ENCODE measurements around the gene CCDC17. TPM values are rescaled to one million over a fixed set of nuclear protein-coding genes. Genes with fewer than 3 reads are reported as not detected.
"Not testable (repeated sequence)": the region's sequence is repeated elsewhere in the genome, so short reads cannot be mapped to it uniquely, and the experiment has no call there.

CCDC17 gene
- total RNA-seq, 1 donor from 2014 or later, result 5.0 TPM

DNA sequence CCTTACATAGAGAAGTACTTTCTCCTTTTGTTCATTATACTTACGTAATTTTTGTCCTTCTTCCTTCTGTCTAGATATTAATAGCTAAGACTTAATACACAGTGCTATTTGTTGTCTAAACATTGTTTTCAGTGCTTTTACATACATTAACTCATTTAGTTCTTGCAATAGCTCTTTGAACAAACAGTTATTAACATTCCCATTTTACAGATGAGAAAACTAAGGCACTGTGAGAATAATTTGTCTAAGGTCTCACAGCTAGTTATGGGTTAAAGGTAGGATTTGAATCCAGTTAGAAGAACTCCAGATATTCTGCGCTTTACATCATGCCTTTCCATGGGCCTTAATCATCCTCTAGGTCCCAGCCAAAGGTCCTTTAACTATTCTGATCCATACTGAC is 19.6 kb downstream of the CCDC17 start:
- ATAC-seq, result no peak
- intact Hi-C loops (cut with DNase I), result no loop called here
- no peaks in the 10 kb centered on the region for H3K9me3 ChIP-seq
- peaks cover 25% of the 10 kb centered on the region for H3K36me3 ChIP-seq
- DNase-seq, result no peak
- no peak overlapping the region for H3K27ac ChIP-seq
- H3K27me3 ChIP-seq, result no peaks in the 10 kb centered on the region
- H3K4me1 ChIP-seq, result peaks cover 4% of the 10 kb centered on the region
- TF ChIP-seq, protein P1, sequence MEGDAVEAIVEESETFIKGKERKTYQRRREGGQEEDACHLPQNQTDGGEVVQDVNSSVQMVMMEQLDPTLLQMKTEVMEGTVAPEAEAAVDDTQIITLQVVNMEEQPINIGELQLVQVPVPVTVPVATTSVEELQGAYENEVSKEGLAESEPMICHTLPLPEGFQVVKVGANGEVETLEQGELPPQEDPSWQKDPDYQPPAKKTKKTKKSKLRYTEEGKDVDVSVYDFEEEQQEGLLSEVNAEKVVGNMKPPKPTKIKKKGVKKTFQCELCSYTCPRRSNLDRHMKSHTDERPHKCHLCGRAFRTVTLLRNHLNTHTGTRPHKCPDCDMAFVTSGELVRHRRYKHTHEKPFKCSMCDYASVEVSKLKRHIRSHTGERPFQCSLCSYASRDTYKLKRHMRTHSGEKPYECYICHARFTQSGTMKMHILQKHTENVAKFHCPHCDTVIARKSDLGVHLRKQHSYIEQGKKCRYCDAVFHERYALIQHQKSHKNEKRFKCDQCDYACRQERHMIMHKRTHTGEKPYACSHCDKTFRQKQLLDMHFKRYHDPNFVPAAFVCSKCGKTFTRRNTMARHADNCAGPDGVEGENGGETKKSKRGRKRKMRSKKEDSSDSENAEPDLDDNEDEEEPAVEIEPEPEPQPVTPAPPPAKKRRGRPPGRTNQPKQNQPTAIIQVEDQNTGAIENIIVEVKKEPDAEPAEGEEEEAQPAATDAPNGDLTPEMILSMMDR (IDR thresholded peaks at IDR 0.05), result no peak
- no peak overlapping the region for H3K4me3 ChIP-seq

DNA sequence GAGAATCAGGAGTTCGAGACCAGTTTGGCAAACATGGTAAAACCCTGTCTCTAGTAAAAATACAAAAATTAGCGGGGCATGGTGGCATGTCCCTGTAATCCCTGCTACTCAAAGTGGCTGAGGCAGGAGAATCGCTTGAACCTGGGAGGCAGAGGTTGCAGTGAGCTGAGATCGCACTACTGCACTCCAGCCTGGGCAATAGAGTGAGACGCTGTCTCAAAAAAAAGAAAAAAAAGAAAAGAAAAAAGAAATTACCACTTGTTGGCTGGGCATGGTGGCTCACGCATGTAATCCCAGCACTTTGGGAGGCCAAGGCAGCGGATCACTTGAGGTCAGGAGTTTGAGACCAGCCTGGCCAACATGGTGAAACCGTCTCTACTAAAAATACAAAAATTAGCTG is 27.1 kb downstream of the CCDC17 start:
- not testable (repeated sequence) for H3K4me1 ChIP-seq

DNA sequence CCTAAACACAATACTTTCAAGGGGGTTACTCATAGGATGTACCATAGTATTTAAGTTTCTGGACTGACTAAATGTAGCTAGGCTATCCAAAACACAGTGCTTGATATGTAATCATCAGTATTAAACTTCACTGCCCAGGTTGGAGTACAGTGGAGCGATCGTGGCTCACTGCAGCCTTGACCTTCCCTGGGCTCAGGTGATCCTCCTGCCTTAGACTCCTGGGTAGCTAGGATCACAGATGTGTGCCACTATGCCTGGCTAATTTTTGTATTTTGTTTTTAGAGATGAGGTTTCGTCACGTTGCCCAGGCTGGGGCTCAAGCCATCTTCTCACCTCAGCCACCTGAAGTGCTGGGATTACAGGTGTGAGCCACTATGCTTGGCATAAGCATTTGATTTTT is 29.4 kb downstream of the CCDC17 start:
- no peak overlapping the region for H3K4me3 ChIP-seq
- ATAC-seq, result no peak
- peaks cover 37% of the 10 kb centered on the region for H3K36me3 ChIP-seq
- peaks cover 4% of the 10 kb centered on the region for H3K4me1 ChIP-seq
- intact Hi-C loops (cut with DNase I), result no loop called here
- no peak for DNase-seq
- H3K9me3 ChIP-seq, result no peaks in the 10 kb centered on the region
- TF ChIP-seq, protein P1 (IDR thresholded peaks at IDR 0.05), result no peak
- H3K27ac ChIP-seq, result no peak overlapping the region
- no peaks in the 10 kb centered on the region for H3K27me3 ChIP-seq

More for the DNA sequence above, 27.1 kb downstream of the CCDC17 start:
- H3K27ac ChIP-seq; H3K9me3 ChIP-seq; ATAC-seq; H3K27me3 ChIP-seq; H3K4me3 ChIP-seq; intact Hi-C loops (cut with DNase I); DNase-seq: not testable (repeated sequence)
- H3K36me3 ChIP-seq, result peaks cover 28% of the 10 kb centered on the region

DNA sequence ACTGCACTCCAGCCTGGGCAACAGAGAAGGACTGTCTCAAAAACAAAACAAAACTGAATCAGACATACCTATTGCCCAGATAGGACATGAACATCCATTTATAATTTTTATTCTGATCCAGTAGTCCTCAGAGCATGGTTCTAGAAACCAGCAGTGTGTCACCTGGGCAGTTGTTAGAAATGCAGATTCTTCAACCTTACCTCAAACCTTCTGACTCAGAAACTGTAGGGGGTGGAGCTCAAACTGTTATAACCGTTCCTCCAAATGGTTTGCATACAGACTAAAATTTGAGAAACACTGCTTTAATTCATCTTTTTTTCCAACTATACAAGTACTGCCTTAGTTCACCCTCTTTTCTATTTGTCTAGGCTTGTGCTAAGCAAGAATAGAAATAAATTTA is 34.0 kb downstream of the CCDC17 start:
- intact Hi-C loops (cut with DNase I), result no loop called here
- H3K4me3 ChIP-seq, result peak overlapping the region; percentile 29
- TF ChIP-seq, protein P1 (IDR thresholded peaks at IDR 0.05), result no peak
- ATAC-seq (no peak), DNase-seq (no peak)
- no peaks in the 10 kb centered on the region for H3K9me3 ChIP-seq
- peaks cover 24% of the 10 kb centered on the region for H3K4me1 ChIP-seq
- no peaks in the 10 kb centered on the region for H3K27me3 ChIP-seq
- H3K27ac ChIP-seq, result no peak overlapping the region
- peaks cover 37% of the 10 kb centered on the region for H3K36me3 ChIP-seq

DNA sequence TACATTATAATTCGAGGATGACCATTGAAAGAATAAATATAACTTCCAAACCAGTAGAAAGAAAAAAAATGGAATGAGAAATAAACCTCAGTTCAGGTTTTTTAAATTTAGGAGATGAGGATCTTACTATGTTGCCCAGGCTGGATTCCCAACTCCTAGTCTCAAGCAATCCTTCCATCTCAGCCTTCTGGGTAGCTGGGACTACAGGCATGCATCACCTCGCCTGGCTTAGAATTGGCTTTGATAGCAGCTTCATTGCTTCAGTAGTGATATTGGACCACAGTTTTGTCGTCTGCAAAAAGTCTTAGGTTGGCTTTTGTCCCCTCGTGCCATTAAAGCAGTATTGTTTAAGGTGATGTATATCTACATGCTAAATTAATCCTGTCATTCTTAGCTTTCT is 37.1 kb downstream of the CCDC17 start:
- DNase-seq, result no peak
- TF ChIP-seq, protein P1 (IDR thresholded peaks at IDR 0.05), result no peak
- Histone ChIP-seq H3K4me3 (peak overlapping the region; percentile 26), H3K27ac (peak overlapping the region; percentile 1), H3K36me3 (peaks cover 9% of the 10 kb centered on the region), H3K27me3 (no peaks in the 10 kb centered on the region), H3K4me1 (peaks cover 30% of the 10 kb centered on the region), H3K9me3 (no peaks in the 10 kb centered on the region)
- intact Hi-C loops (cut with DNase I), result no loop called here
- no peak for ATAC-seq

DNA sequence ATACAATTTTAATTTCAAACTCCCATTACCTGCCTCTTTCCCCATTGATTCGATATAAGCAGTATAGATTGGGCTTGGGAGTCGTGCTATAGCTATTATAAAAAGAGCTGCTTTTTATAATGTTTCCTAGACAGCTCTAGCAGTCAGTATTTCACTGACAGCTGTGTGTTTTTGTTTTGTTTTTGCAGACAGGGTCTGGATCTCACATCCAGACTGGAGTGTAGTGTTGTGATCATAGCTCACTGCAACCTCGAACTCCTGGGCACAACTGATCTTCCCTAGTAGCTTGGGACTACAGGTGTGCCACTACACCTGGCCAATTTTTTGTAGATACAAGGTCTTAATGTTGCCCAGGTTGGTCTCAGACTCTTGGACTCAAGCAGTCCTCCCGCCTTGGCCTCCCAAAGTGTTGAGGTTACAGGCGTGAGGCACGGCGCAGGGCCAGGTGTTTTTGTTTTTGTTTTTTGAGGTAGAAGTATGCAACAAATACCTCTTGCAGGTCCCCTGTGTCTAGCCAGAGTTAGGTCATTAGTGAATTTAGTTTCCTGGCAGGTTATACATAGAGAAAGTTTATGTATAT is 38.3 kb downstream of the CCDC17 start:
- H3K27me3 ChIP-seq, result no peaks in the 10 kb centered on the region
- peaks cover 30% of the 10 kb centered on the region for H3K4me1 ChIP-seq
- TF ChIP-seq, protein P1 (IDR thresholded peaks at IDR 0.05), result no peak
- DNase-seq (no peak), ATAC-seq (no peak)
- peak overlapping the region; percentile 100 for H3K4me3 ChIP-seq
- peak overlapping the region; percentile 93 for H3K27ac ChIP-seq
- no peaks in the 10 kb centered on the region for H3K9me3 ChIP-seq
- no peaks in the 10 kb centered on the region for H3K36me3 ChIP-seq
- intact Hi-C loops (cut with DNase I), result no loop called here

Data from upper lobe of right lung (tissue), 1 donor.